ENCODE results near the gene FLNB. TPM values are rescaled to one million over a fixed set of nuclear protein-coding genes. Genes with fewer than 3 reads are reported as not detected.

FLNB gene
- total and polyA plus RNA-seq, 2 of the 8 experiments (the other 6 are each of a cell fraction or from before 2014, with no cell fraction given) = 72.3 to 118 TPM

DNA sequence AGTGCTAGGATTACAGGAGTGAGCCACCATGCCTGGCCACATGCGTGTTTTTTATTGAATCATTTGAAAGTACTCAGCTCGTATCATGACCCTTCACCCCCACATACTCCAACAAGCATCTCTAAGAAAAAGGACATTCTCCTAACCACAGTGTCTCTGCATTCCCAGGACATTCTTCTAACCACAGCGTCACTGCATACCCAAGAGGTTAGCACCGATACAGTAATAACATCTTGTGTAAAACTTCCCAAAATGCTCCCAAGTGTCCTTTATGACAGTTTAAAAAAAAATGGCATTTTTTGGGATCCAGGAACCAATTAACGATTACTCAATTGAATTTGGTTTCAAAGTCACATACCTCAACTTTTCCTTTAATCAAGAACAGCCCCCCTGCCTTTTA, 39.6 kb downstream of the FLNB start:
- Histone ChIP-seq H3K23me2 (ENCODE audit: low read depth, low read length) (no peaks in the 10 kb centered on the region), H2AK5ac (ENCODE audit: low read depth, low read length) (no peak overlapping the region), H3K23ac (ENCODE audit: insufficient read length) (no peak overlapping the region), H3K27ac (ENCODE audit: low read depth, low read length) (no peak overlapping the region), H3K14ac (ENCODE audit: insufficient read length) (no peak overlapping the region), H3K56ac (replicated peaks; ENCODE audit: insufficient read length, low read depth, low read length) (no peak overlapping the region), H3K9me3 (ENCODE audit: insufficient read depth in 2 of 2, low read depth in 1 of 2, low read length in 1 of 2) (no peaks in the 10 kb centered on the region), H2BK120ac (replicated peaks; ENCODE audit: low read depth, low read length) (no peak overlapping the region), H3K4ac (replicated peaks; ENCODE audit: insufficient read length, low read depth, low read length) (no peak overlapping the region), H4K5ac (ENCODE audit: insufficient read length, low read depth, low read length) (no peak overlapping the region), H2BK15ac (ENCODE audit: low read length) (no peak overlapping the region), H3K27me3 (replicated peaks in 1 of 4; ENCODE audit: control insufficient read depth in 3 of 4, extremely low read depth in 1 of 4, insufficient read depth in 3 of 4, low read length in 3 of 4) (no peaks in the 10 kb centered on the region), H3K4me2 (ENCODE audit: insufficient read depth in 1 of 2, low read depth in 2 of 2, low read length in 2 of 2) (no peak overlapping the region; a peak in 1 of 4 replicates), H2BK20ac (ENCODE audit: low read length) (no peak overlapping the region), H3K4me1 (replicated peaks in 1 of 4; ENCODE audit: control insufficient read depth in 3 of 4, insufficient read depth in 4 of 4, low read length in 3 of 4) (peaks cover 18 to 35% (median 27%) of the 10 kb centered on the region in 4 experiments), H2AFZ (ENCODE audit: low read length) (no peak overlapping the region), H3K9ac (replicated peaks in 1 of 4; ENCODE audit: extremely low read depth in 1 of 4, low read depth in 3 of 4, low read length in 3 of 4) (no peak overlapping the region), H3K79me2 (ENCODE audit: control insufficient read depth in 1 of 2, insufficient read depth in 2 of 2, low read length in 2 of 2) (peaks cover 7 to 94% of the 10 kb centered on the region in 2 experiments), H4K91ac (replicated peaks; ENCODE audit: insufficient read length, low read length) (no peak overlapping the region), H3K79me1 (ENCODE audit: low read depth, low read length) (peaks cover 27% of the 10 kb centered on the region), H4K8ac (ENCODE audit: extremely low read depth, insufficient read depth, low read length) (no peak overlapping the region), H2BK5ac (ENCODE audit: low read depth, low read length) (no peak overlapping the region; the same call in 1 of the 2 replicates), H2BK12ac (ENCODE audit: low read depth, low read length) (peak overlapping the region; percentile 53; the same call in 1 of the 2 replicates), H3K4me3 (ENCODE audit: extremely low read depth in 1 of 4, insufficient read depth in 2 of 4, low read depth in 3 of 4, low read length in 4 of 4) (no peak overlapping the region), H4K20me1 (replicated peaks in 1 of 2; ENCODE audit: control insufficient read depth in 1 of 2, insufficient read depth in 2 of 2, low read length in 2 of 2) (peaks cover 5 to 14% of the 10 kb centered on the region in 2 experiments), H3K18ac (ENCODE audit: extremely low read depth, low read length) (no peak overlapping the region), H3K36me3 (ENCODE audit: control insufficient read depth in 2 of 4, insufficient read depth in 4 of 4, low read length in 3 of 4) (no peaks in the 10 kb centered on the region)
- no peak for DNase-seq (ENCODE audit: low read depth in 1 of 2, low spot score in 2 of 2)
- 87% methylated on average over 5 of the region's 5 CpGs; no CpG with 5 or more reads in 1 of the 2 experiments for WGBS, 2 experiments (ENCODE audit: extremely low coverage in 1 of 2, insufficient coverage in 1 of 2, insufficient read length in 1 of 2, insufficient replicate concordance in 2 of 2, low coverage in 1 of 2, low lambda C conversion rate in 2 of 2, missing lambda C conversion rate in 1 of 2)
- FAIRE-seq = no peak
- ChIA-PET CTCF (ENCODE audit: partially characterized antibody) (interaction anchor here (0.8 to 3.4 kb wide), 4 partner anchors 27 to 130 kb away, joined by 3 to 17 read pairs (median 4); no protein-coding TSS in a partner anchor), POLR2A (ENCODE audit: partially characterized antibody) (interaction anchor here (1.0 to 1.7 kb wide), 2 partner anchors 15 to 39 kb away, joined by 3 read pairs; partner anchors contain the start of gene FLNB)
- TF ChIP-seq PHF8 (conservative IDR thresholded peaks at IDR 0.05; ENCODE audit: low read depth, low read length) (no peak), TEAD4 (IDR thresholded peaks at IDR 0.05; ENCODE audit: low read depth, low read length) (0 out of 2 replicates have a peak, but pooled peaks have one; percentile 17)
